ENCODE data around the gene RPA1. TPM values are rescaled to one million over a fixed set of nuclear protein-coding genes. Genes with fewer than 3 reads are reported as not detected.

RPA1 gene
- total RNA-seq, 2 donors from 2014 or later: 63.4 to 105 TPM

DNA sequence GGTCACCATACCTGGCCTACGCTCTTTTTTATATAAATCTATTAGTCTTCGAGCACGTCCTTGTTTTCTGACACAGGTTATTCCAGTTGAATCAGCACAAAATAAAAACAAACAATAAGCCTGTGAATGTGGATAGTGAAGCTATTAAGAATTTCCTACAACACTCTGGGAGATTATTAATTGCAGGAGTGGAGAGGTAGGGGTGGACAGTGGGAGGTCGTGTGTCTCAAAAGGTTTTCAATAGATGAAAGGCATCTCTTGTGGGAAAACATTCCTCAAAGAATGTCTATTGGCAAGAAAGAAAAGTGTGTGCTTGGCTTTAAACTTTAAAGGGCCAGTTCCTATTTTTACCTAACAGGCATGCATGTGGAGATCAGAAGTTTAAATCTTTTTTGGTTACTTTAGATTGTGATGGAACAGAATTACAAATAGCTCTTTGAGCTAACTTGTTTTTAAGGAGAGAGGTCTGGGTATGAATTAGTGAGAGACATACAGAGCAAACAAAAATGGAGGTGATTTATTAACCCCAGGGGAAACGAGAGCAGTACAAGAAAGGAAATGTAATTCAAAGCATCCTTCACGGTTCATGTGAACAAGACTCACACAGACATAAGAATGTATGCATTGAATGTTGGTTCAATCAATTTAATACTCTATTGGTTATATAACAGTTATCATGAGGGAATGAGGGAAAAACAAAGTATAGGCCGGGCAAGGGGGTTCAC is 9.1 kb upstream of the RPA1 start:
- Histone ChIP-seq H3K9me3 (no peaks in the 10 kb centered on the region), H3K27ac (no peak overlapping the region), H3K9ac (ENCODE audit: low read depth in 2 of 2, low read length in 2 of 2) (no peak overlapping the region), H3K4me3 (no peak overlapping the region), H3K4me1 (no peaks in the 10 kb centered on the region), H3K27me3 (no peaks in the 10 kb centered on the region), H3K36me3 (no peaks in the 10 kb centered on the region)
- intact Hi-C loops (cut with DNase I): no loop called here
- TF ChIP-seq, protein P1, sequence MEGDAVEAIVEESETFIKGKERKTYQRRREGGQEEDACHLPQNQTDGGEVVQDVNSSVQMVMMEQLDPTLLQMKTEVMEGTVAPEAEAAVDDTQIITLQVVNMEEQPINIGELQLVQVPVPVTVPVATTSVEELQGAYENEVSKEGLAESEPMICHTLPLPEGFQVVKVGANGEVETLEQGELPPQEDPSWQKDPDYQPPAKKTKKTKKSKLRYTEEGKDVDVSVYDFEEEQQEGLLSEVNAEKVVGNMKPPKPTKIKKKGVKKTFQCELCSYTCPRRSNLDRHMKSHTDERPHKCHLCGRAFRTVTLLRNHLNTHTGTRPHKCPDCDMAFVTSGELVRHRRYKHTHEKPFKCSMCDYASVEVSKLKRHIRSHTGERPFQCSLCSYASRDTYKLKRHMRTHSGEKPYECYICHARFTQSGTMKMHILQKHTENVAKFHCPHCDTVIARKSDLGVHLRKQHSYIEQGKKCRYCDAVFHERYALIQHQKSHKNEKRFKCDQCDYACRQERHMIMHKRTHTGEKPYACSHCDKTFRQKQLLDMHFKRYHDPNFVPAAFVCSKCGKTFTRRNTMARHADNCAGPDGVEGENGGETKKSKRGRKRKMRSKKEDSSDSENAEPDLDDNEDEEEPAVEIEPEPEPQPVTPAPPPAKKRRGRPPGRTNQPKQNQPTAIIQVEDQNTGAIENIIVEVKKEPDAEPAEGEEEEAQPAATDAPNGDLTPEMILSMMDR (IDR thresholded peaks at IDR 0.05): no peak
- no peak for DNase-seq

GRCh38 chr17:1829216-1829591 is 601 bp upstream of the RPA1 start:
- intact Hi-C loops (cut with DNase I): loop anchor here (5.0 kb wide), 1 partner anchor 177 kb away; no protein-coding TSS in a partner anchor

GRCh38 chr17:1830288-1830687 is 483 bp downstream of the RPA1 start:
- H3K27ac ChIP-seq: peak overlapping the region; percentile 74
- no peaks in the 10 kb centered on the region for H3K36me3 ChIP-seq
- H3K27me3 ChIP-seq: no peaks in the 10 kb centered on the region
- TF ChIP-seq, protein P1 (IDR thresholded peaks at IDR 0.05): no peak
- peak; percentile 29 for DNase-seq
- H3K4me3 ChIP-seq: peak overlapping the region; percentile 97
- intact Hi-C loops (cut with DNase I): no loop called here
- peak overlapping the region; percentile 72 to 76 for H3K9ac ChIP-seq (ENCODE audit: low read depth in 2 of 2, low read length in 2 of 2)
- H3K9me3 ChIP-seq: no peaks in the 10 kb centered on the region
- H3K4me1 ChIP-seq: peaks cover 10% of the 10 kb centered on the region

More at GRCh38 chr17:1829216-1829591, 601 bp upstream of the RPA1 start:
- peak overlapping the region; percentile 82 to 85 for H3K9ac ChIP-seq (ENCODE audit: low read depth in 2 of 2, low read length in 2 of 2)
- TF ChIP-seq, protein P1 (IDR thresholded peaks at IDR 0.05): no peak
- DNase-seq: peak; percentile 63
- H3K27ac ChIP-seq: peak overlapping the region; percentile 74
- H3K27me3 ChIP-seq: no peaks in the 10 kb centered on the region
- H3K4me3 ChIP-seq: peak overlapping the region; percentile 97
- no peaks in the 10 kb centered on the region for H3K9me3 ChIP-seq
- H3K4me1 ChIP-seq: peaks cover 10% of the 10 kb centered on the region
- no peaks in the 10 kb centered on the region for H3K36me3 ChIP-seq

GRCh38 chr17:1834380-1835149 is 4.8 kb downstream of the RPA1 start:
- peaks cover 6% of the 10 kb centered on the region for H3K4me1 ChIP-seq
- no peak overlapping the region for H3K27ac ChIP-seq
- no peak overlapping the region for H3K9ac ChIP-seq (ENCODE audit: low read depth in 2 of 2, low read length in 2 of 2)
- no peaks in the 10 kb centered on the region for H3K36me3 ChIP-seq
- no peaks in the 10 kb centered on the region for H3K27me3 ChIP-seq
- no peaks in the 10 kb centered on the region for H3K9me3 ChIP-seq
- TF ChIP-seq, protein P1 (IDR thresholded peaks at IDR 0.05): no peak
- H3K4me3 ChIP-seq: no peak overlapping the region
- no peak for DNase-seq
- intact Hi-C loops (cut with DNase I): no loop called here

DNA sequence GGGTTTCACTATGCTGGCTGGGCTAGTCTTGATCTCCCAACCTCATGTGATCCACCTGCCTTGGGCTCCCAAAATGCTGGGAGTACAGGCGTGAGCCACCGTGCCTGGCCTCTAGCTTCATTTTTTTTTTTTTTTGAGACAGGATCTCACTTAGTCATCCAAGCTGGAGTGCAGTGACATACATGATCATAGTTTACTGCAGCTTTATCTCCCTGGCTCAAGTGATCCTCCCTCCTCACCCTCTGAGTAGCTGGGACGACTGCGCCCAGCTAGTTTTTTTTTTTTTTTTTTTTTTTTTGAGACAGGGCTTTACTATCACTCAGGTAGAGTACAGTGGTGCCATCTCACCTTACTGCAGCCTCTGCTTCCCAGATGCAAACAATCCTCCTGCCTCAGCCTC is 9.7 kb downstream of the RPA1 start:
- Histone ChIP-seq H3K4me3 (no peak overlapping the region), H3K9me3 (no peaks in the 10 kb centered on the region), H3K4me1 (no peaks in the 10 kb centered on the region), H3K9ac (ENCODE audit: low read depth in 2 of 2, low read length in 2 of 2) (no peak overlapping the region), H3K27ac (no peak overlapping the region), H3K36me3 (no peaks in the 10 kb centered on the region), H3K27me3 (no peaks in the 10 kb centered on the region)
- intact Hi-C loops (cut with DNase I): no loop called here
- no peak for DNase-seq
- TF ChIP-seq, protein P1 (IDR thresholded peaks at IDR 0.05): no peak

Measured in colonic mucosa (tissue), 4 donors.